Stimulated activated CD8-positive, alpha-beta memory T cell treated with anti-CD3 and anti-CD28 coated beads, Interleukin-4, amount 100 ng/mL, for 48 hours (primary cell): ENCODE data around the gene PKP2.

Experiments used
- DNase-seq: peaks from one replicate; pipeline ENCODE4 v3.0.0-alpha.2; 2020

PKP2 gene

DNA sequence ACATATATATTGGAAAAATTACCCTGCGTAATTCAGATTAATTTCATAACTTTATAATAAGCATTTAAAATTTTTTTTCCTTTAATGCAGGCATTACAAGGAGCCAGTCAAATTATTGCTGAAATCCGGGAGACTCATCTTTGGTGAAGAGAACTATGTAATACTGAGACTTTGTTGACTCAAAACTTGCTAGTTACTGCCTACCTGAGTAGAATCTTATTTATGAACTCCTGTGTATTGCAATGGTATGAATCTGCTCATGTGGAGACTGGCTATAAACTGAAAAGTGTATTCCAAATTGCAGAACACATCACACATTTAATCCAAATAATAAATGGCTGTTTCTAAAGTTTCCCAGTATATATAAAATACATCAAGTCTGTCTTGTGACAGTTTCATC, 153.3 kb downstream of the PKP2 start:
- no peak for DNase-seq

DNA sequence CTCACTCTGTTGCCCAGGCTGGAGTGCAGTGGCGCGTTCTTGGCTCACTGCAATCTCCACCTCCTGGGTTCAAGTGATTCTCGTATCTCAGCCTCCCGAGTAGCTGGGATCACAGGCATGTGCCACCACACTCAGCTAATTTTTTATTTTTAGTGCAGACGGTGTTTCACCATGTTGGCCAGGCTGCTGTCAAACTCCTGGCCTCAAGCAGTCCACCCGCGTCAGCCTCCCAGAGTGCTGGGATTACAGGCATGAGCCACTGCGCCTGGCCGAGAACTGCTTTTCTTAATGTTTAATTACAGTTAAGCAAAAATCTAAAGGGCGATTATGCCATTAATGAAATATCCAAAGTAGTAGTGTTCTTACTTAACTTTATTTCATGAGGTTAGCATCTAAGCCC, 154.4 kb downstream of the PKP2 start:
- no peak for DNase-seq
